GM13976 (cell line): Measurements from ENCODE around the gene POLE3.
A peak's percentile ranks its signal among the peaks of the same experiment; 100 is the strongest.
"Not testable (repeated sequence)": the region's sequence is repeated elsewhere in the genome, so short reads cannot be mapped to it uniquely, and the experiment has no call there.

Experiments
- DNase-seq: peaks from one replicate; pipeline ENCODE4 v3.0.0; 2012; ENCODE audit warnings: low spot score
- CTCF ChIP-seq: IDR thresholded peaks from 2 replicates; pipeline ENCODE4 v1.5.1; 2012; ENCODE audit warnings: borderline replicate concordance, mild to moderate bottlenecking; ENCODE audit not compliant: insufficient read depth; ENCODE audit errors: extremely low read depth, missing control alignments, control extremely low read depth
- in situ Hi-C: fragments of 300-500 bp; cut with MboI; formaldehyde crosslinking; loops from one replicate; pipeline ENCODE4 v1.12.0; 2022; ENCODE audit warnings: low sequenced_read_pairs, mixed read lengths, inconsistent platforms; ENCODE audit not compliant: unreplicated experiment

POLE3 gene

GRCh38 chr9:113387560-113388230 lies 22.8 kb downstream of the POLE3 start:
- in situ Hi-C loops, result no loop called here
- TF ChIP-seq CTCF, result no peak
- no peak for DNase-seq

- no peak for DNase-seq
- no peak for TF ChIP-seq CTCF
- in situ Hi-C loops, result no loop called here
Observed at GRCh38 chr9:113386571-113387393, 23.7 kb downstream of the POLE3 start.

GRCh38 chr9:113381909-113382411 lies 28.5 kb downstream of the POLE3 start:
- in situ Hi-C loops, result no loop called here
- no peak for TF ChIP-seq CTCF
- DNase-seq, result no peak

- DNase-seq, in situ Hi-C loops: not testable (repeated sequence)
Observed at GRCh38 chr9:113381441-113381840, 29.0 kb downstream of the POLE3 start.

GRCh38 chr9:113380869-113381378 lies 29.6 kb downstream of the POLE3 start:
- in situ Hi-C loops, result no loop called here
- TF ChIP-seq CTCF, result no peak
- peak; percentile 72 for DNase-seq

- in situ Hi-C loops, DNase-seq: not testable (repeated sequence)
Observed at GRCh38 chr9:113379829-113380210, 30.7 kb downstream of the POLE3 start.

GRCh38 chr9:113379094-113379828 lies 31.2 kb downstream of the POLE3 start:
- DNase-seq, in situ Hi-C loops: not testable (repeated sequence)
